Measurements from ENCODE around the gene RBMS2.
A peak's percentile ranks its signal among the peaks of the same experiment; 100 is the strongest.

Gene RBMS2

DNA sequence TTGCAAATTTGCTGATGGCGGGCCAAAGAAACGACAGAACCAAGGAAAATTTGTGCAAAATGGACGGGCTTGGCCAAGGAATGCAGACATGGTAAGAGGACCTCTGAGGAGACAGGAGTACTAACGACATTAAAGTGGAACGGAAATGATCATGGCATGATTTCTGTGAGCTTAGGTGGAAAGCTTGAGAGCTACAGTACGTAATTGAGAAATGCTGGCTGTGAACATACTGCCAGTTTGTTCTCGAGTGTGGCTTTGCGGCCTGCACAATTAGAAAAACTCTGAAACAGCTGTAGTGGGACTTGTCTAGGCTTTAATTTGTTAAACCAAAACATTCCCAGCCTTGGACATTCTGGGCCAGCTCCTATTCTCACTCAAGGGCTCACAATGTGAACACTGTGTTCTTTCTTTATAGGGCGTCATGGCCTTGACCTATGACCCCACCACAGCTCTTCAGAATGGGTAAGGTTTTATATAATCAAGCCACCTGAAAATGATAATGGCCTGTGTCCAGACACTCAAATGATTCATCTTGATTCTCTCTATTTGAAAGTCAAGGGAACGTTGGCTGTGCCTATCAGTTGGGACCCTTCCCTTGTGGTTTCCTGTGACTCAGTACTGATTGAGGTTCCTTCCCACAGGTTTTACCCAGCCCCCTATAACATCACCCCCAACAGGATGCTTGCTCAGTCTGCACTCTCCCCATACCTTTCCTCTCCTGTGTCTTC lies 60.0 kb downstream of the RBMS2 start:
- peak; percentile 12 for DNase-seq (ENCODE audit: low read depth)

DNA sequence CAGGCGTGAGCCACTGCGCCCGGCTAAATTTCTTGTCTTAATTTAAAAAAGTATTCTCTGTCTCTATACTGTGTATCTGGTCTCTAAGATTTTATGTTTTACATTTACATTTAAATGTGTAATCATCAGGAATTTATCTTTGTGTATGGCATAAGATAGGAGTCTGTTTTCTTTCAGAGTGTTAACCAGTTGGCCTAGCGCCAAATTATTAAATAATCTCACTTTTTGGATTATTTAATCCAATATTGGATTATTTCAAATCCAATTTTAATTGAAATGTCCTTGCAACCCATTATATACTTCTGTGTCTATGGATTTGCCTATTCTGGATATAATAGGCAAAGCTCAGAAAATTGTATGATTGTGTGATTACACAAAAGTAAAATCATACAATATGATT lies 63.5 kb downstream of the RBMS2 start:
- no peak for DNase-seq (ENCODE audit: low read depth)

DNA sequence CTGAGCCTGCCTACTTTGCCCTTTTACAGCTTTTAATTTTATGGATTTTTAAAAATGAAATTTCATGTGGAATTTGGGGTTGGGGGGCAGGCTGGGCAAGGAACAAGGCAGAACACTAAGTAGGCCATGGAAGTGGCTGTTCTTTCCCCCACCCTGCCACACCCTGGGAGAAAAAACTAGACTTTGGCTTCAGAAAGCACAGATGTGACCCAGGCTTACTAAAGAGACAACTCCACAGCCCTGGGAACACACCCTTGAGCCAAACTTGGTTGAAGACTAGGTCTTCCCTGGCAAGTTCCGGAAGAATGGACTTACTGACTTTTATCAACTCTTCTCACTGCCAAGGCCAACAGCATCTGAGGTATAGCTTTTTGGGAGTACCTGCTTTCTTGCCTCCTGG lies 68.2 kb downstream of the RBMS2 start:
- no peak for DNase-seq (ENCODE audit: low read depth)

DNA sequence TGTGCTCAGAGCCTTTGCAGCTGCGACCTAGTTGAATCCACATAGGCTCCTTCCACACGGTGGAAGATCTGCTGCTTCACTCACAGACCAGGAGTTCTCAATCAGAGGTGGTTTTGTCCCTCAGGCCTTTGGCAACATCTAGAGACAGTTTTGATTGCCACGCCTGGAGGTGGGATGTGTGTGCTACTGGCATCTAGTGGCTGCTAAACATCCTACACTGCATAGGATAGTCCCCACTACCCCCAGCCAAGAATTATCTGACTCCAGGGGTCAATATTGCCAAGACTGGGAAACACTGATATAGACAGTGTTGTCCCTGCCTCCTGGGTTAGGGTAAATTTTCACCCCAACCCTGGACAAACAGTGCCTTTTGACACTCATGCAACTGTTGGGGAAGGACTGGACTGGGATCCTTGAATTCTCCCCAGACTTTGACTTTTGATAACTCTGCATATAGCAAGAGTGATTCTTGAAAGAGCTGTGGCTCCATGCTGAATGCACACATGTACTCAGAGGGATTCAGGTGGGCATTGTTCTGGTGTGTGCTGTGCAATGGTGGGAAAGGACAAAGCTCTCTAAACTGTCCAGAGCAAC lies 68.7 kb downstream of the RBMS2 start:
- no peak for DNase-seq (ENCODE audit: low read depth)

DNA sequence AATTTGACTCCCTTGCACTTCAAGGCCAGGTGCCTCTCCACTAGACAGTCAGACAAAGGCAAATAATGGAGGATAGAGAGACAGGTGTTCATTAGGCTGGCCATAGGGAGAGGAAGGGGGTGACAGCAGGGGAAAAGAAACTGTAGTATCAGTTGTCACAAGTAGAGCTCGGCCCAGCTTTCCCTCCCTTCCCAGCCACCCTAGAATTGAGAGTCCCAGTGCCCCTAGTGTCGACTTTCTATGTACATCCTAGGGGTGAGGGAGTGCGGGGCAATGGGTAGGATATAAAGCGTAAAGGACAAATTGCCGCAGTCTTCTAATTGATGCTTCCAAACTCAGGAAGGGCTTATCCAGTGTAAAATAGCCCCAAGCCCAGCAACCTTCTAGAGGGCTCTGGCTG lies 69.5 kb downstream of the RBMS2 start:
- DNase-seq (ENCODE audit: low read depth): no peak

DNA sequence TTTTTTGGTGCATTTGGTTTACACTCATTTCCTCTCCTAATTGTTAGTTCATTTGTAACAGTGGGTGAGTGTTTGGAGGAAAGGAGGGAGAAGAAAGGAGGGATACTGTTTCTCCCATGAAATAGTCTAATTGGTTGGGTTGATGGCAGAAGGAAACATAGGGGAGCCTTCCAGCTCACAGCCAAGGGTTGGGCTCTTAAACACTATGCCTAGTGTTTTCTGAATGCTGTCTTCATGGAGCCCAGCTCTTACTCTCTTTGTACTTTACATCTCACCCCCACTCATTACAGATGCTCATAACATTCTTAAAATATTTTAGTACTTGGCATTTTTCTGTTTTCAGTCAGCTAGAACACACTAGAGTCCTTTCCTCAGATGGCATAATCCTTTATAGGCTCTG lies 70.3 kb downstream of the RBMS2 start:
- DNase-seq (ENCODE audit: low read depth): no peak

DNA sequence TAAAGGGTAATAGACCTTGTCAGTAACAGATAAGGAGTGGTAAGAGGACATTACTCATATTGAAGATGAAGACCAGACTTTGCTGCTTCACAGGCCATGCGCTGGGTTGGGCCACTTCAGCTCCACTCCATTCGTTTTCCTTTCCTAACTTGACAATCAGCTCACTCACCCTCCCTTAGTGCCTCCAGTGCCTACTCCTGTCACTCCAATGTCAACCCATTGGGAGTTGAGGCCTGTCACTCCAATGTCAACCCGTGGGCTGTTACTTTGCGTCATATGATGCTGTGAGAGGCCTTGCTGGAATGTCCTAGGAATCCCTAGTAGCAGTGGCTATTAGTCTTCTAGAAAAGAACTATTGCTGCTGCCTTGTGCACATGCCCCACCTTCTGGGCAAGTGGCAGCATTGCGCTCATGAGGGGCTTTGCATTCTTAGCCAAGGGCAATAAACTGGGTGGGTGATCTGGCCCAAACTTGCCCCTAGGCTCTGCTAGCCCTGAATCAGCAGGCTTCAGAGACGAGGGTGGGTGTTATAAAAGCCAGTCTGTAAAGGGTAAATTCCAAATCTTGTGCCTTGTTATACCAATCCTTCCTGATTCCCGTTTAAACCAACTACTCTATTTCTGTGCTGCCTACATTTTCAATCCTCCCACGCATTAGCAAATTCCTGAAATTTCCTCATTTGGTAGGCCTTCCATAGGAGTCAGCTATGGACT lies 72.4 kb downstream of the RBMS2 start:
- DNase-seq (ENCODE audit: low read depth): peak; percentile 46

DNA sequence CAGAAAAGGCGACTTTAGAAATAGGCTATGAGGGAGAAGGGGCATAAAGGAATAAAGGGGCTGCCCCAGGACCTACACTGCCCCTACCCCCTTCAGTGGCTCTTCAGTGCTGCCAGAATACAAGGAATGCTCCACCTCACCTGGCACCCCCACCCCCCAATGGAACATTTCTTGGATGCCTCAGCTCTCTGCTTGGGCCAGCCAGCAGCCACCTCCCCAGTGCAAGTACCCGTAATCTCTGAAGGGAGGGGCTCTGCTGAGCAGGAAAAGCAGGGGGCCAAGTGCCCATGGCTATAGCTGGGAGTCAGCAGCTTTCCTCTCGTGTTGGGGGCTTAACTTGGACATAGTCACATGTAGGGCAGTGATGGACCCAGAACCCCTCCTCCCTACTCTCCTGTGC lies 75.2 kb downstream of the RBMS2 start:
- DNase-seq (ENCODE audit: low read depth): no peak

DNA sequence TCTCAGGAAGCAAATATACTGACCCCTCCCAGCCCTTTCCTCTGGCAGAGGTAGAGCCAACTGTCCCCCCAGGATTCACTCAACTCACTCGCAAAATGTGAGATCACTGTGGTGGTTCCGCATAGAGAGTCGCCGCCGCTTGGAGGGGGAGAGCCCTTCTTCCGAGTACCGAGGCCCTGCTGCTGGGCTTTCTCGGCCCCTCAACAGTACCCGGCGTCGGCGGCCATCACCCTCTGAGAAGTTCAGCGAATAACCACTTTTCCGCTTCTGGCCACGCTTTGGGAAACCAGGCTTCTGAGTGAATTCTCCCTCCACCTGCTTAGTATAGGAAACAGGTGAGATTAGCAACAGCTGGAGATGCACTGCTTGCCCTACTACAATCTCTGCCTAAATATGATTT lies 77.4 kb downstream of the RBMS2 start:
- DNase-seq (ENCODE audit: low read depth): no peak

DNA sequence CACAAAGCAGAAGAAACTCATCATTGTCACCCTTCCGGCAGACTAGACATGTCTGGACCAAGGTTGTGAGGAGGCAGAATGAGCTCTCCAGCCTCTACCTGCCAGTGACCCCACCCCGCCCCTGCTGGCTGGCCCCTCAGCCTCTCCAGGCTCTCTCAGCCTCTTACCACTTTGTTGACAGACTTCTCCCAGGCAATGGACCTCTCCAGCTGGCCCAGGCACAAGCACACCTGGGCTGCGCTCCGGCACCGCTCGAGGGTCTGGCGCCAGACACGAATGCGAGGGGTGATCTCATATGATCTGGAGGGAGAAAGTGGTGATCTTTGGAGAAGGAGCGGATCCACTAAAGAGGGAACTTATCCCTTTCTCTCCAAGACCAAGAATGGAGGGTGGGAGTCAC lies 78.2 kb downstream of the RBMS2 start:
- no peak for DNase-seq (ENCODE audit: low read depth)

DNA sequence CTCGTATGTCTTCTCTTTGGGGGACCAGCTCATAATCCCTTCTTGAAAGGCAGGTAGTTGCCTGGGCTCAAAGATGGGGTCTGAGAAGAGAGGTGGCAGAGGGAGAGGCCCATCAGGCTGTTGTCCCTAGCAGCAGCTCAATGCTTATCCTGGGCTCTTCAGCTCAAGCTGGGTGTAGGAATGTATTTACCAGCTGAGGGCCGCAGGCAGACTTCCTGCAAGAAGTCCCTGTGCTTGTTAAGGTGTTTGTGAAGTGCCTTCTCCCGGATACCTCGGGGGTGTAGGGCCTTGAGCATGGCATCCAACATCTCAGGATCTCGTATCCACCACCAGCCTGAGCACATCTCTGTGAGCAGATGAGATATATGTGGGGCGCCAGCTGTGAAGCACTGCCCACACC lies 79.1 kb downstream of the RBMS2 start:
- no peak for DNase-seq (ENCODE audit: low read depth)

DNA sequence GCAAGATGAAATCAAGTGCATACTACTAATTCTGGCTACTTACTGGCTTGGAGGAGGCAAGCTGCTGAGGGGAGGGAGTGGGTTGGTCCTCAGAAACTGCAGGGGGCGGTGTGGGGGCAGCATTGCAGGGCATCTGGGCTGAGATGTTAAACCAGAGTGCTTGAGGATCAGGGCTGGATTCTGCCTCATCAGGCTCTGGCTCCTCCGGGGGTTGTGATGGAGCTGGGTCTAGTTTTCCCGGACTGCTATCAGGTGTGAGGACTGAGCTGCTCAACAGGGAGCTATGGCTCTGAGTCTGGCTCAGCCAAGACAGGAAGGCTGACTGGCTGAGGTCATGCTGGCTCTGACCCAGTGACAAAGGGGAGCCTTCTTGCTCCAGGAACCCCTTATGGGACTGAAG lies 79.9 kb downstream of the RBMS2 start:
- peak; percentile 11 for DNase-seq (ENCODE audit: low read depth)

DNA sequence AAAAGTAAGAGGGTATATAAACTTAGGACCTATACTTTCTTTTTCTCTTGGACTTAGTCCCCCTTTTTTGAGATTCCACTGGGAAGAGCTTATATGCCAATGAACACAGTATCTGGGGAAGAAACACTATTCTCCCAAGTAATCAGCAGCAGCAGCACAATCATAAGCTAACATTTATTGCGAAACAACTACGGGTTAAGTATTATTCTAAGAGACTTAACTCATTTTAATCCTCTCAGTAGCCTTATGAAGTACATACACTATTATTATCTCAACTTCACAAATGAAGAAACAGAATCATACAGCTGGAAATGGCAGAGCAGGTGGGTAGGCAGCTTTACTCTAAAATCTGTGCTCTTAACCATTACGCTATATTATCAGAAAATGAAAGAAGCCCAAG lies 80.6 kb downstream of the RBMS2 start:
- no peak for DNase-seq (ENCODE audit: low read depth)

DNA sequence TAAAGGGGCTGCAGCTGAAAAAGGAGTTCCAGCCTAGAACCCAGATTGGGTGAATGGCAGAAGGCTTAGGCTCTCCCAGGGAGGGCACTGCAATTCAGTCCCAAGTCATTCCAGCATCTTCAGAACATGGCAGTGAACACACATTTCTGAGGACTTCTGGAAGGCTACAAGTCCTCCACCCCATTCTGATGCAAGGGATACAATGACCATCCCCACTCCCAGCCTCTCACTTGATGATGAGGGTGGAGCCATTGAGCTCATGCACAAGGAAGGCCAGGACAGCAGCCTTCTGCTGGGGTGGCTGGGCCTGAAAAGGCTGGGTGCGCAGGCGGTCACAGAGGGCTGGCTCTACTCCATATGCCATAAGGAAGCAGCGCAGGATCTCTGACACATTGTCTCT lies 82.7 kb downstream of the RBMS2 start:
- no peak for DNase-seq (ENCODE audit: low read depth)

DNA sequence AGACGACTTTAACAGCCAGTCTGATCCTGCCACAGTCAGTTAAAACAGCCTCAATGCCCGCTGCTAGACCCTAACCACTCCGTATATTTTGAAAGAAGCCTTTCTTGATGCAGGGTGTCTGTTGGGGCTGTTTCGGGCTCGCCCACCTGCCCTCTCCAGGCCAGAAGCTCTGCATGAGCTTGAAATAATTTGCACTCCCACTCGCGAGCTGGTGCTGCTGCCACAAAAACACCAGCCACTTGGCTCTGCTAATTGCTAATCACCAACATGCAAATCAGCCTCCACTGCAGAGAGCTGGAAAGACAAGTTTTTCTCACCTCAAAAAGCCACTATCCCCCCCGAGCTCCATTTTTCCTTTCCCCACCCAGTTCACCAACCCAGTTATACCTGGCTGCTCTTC lies 93.0 kb downstream of the RBMS2 start:
- DNase-seq (ENCODE audit: low read depth): no peak

DNA sequence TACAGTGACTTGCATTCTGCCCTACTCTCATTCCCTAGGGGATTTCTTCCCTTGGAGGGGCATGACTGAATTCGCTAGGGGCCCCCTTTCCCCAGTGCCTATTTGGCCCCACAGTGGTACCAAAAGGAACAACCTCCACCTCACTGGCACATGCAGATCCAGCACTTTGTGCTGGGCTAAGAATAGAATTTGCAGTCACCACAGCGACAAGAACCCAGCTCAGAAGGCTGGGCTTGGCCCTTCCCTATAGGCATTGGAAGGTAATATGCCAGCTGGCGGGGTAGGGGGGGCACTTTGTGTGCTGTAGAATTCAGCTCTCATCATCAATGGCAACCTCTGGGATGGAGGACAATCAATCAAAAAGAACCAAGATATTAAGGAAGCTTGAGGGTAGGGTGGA lies 94.6 kb downstream of the RBMS2 start:
- no peak for DNase-seq (ENCODE audit: low read depth)

DNA sequence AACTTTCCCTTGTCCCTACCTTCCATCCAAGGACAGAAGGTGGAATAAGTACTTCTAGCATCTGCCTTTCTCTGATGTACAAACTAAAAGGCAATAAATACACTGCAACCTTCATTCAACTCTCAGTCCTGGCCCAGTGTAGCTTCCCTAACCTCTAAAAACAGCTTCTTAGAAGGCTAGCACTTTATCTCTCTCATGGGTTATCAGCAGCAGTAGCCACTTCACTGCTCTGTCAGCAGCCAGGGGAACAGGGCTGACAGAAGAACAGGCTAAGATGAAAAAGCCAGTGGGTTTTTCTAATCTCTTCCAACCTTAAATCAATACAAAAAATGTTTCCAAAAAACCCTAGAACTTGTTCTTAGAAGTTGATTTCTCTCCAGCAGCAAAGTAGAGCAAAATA lies 95.3 kb downstream of the RBMS2 start:
- no peak for DNase-seq (ENCODE audit: low read depth)

DNA sequence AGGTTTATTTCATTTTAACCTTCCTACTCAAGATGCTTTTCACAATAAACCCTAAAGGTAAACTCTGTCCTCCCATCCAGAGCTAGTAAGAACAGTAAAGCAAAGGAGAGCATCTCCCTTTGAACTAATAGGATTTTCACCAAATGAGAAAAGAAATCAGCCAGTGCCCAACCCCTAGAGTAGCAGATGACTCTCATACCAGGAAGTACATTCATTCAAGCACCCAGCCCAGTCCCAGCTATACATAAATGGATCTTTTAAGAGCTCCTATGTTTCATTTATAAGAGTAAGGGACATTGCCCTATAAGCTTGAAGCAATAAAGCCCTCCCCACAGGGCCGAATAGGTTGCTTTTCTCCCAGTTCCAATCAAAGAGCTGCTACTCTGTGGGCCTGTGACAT lies 100.9 kb downstream of the RBMS2 start:
- DNase-seq (ENCODE audit: low read depth): no peak

DNA sequence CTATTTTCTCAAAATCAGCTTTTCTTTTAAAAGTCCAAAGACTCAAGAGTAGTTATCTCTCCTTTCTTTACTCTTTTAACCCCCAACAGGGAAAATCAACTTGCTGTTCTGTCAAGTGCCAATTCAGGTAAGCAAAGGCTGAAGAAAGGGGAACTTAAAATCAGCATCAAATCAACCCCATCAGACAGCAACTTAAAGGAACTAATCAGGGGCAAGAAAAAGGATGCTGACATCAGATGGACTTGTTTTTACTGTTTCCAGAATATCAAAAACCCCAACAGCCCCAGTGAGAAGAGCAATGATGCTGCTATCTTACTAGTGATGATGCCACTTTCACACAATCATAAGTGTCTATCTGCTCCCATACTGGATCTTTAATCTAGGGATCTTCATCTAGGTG lies 105.1 kb downstream of the RBMS2 start:
- DNase-seq (ENCODE audit: low read depth): no peak

DNA sequence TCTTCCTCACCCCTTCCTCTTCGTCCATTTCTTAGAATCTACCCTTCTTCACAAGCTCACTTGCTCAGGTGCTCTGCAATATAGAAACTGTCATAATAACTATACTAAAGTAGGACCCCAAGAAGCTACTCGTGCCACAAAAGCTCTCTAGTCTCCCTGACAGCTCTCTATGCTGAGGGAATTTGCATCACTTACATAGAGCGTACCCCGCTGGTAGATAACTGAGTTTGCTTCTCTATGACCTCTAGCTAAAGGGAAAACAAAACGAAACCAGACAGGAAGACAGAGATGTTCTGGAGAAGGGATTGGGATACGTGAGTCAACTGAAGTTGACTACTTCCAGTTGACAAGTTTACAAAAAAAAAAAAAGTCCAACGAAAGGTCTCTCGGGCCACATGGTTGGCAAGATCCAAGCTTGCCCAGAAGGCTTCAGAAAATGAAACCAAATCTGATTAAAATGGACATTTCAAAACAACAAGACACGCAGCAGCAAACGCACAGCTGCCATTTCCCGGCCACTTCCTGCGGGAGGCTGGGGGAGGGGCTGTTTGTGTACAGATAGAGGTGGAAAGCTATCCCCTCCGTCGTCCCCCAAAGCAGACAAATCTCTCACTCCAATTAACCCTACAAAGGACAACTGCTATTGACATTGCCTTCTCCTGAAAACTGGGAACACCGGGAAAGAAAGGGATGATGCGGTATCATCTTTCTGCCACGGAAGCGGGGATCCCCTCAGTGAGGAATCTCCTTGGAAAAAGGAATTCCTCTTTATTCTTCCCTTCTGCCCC lies 107.2 kb downstream of the RBMS2 start:
- peak; percentile 43 for DNase-seq (ENCODE audit: low read depth)

DNA sequence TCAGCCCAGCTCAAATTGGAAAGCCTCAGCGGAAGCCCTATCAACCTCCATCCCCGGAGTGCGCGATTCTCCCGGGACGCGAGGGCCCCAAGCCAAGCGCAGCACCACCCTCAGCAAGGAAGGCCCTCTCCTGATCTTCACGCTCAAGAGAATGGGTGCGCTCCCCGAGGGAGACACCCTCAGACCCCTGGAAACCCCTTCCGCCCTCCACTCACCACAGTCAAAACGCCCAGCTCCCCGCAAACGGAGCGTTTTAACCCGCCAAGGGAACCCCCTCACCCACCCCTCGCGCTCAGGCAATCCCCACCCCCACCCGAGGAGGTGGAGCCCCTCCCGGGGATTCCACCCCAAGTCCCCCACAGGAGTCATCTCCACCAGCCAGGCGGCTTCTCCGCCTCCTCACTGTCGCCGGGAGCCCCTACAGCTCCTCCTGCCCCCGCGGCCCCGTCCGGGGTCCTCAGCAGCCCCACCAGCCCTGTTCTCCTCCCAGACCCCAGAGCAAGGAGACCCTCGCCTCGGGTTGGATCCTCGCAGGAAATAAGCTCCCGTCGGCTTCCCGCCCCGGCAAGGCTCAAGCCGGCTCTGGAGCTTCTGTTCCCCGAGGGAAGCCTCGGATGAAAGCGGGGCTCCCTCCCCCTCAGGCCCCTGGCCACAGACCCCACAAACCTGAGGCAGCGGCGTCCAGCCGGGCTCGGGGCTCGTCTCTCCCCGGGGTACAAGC lies 108.0 kb downstream of the RBMS2 start:
- peak; percentile 36 for DNase-seq (ENCODE audit: low read depth)

DNA sequence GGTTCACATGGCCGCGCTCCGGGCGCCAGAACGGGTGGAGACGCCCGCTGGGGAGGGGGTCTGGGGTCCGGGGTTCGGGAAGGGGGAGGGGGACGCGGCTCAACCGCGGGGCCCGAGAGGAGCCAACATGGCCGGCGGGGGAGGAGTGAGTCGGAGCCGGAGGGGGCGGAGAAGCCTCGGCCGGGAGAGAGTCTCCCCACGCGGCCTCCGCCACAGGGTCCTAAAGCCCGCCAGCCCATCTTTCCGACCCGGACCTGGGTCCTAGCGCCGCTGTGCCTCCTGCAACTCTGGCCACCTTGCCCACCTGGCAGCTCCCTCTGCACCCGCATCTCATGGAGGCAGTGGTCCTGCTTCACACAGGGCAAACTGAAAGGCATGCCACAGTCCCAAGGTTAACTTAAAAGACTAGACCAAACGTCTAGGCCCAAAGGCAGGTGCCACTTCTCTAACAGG lies 108.6 kb downstream of the RBMS2 start, which contains the start of gene BAZ2A:
TSS of gene BAZ2A (minus strand) at position 147 of the 453 bp plus-strand sequence. CDS start 12,796 bp downstream, outside the sequence.
- DNase-seq (ENCODE audit: low read depth): peak; percentile 87

Measured in activated T-cell treated with anti-CD3 and anti-CD28 coated beads for 48 hours (primary cell).